Stimulated activated CD8-positive, alpha-beta memory T cell treated with anti-CD3 and anti-CD28 coated beads, Interleukin-7, amount 100 ng/mL, for 24 hours (primary cell): Measurements from ENCODE around the gene ZNF668.

ENCODE experiments used
- DNase-seq: peaks from one replicate; pipeline ENCODE4 v3.0.0-alpha.2; 2020; ENCODE audit warnings: low read depth

ZNF668 gene

GRCh38 chr16:31081428-31082351 is 7.7 kb upstream of the ZNF668 start:
- DNase-seq, result no peak

GRCh38 chr16:31080756-31081419 is 6.8 kb upstream of the ZNF668 start:
- no peak for DNase-seq

- DNase-seq, result no peak
Measured at GRCh38 chr16:31080035-31080629, 6.1 kb upstream of the ZNF668 start.

- no peak for DNase-seq
Measured at GRCh38 chr16:31079342-31079944, 5.4 kb upstream of the ZNF668 start.

GRCh38 chr16:31078597-31079341 is 4.7 kb upstream of the ZNF668 start:
- DNase-seq, result no peak

GRCh38 chr16:31077592-31078396 is 3.8 kb upstream of the ZNF668 start:
- no peak for DNase-seq

GRCh38 chr16:31077024-31077423 is 3.0 kb upstream of the ZNF668 start:
- DNase-seq, result no peak

GRCh38 chr16:31076319-31076718 is 2.3 kb upstream of the ZNF668 start:
- no peak for DNase-seq

GRCh38 chr16:31074814-31075183 is 759 bp upstream of the ZNF668 start:
- no peak for DNase-seq

GRCh38 chr16:31073142-31073969 is 684 bp downstream of the ZNF668 start:
- DNase-seq, result peak; percentile 85

- no peak for DNase-seq
Measured at GRCh38 chr16:31072540-31073141, 1.4 kb downstream of the ZNF668 start.

GRCh38 chr16:31071861-31072260 is 2.2 kb downstream of the ZNF668 start:
- DNase-seq, result no peak

GRCh38 chr16:31067342-31067741 is 6.7 kb downstream of the ZNF668 start:
- DNase-seq, result no peak

- no peak for DNase-seq
Measured at GRCh38 chr16:31064882-31065461, 9.1 kb downstream of the ZNF668 start.

- DNase-seq, result no peak
Measured at GRCh38 chr16:31063843-31064611, 10.0 kb downstream of the ZNF668 start.

- DNase-seq, result no peak
Measured at GRCh38 chr16:31063495-31063842, 10.6 kb downstream of the ZNF668 start.

- DNase-seq, result no peak
Measured at GRCh38 chr16:31061813-31062440, 12.1 kb downstream of the ZNF668 start.
